ENCODE measurements around the gene PDE1A.

PDE1A gene

GRCh38 chr2:182361477-182361876, 65.4 kb downstream of the PDE1A start:
- Histone ChIP-seq H3K4me1 (ENCODE audit: control insufficient read depth in 2 of 2, insufficient read depth in 2 of 2, low read length in 2 of 2) (peaks cover 0 to 2% of the 10 kb centered on the region in 2 donors), H3K4me3 (ENCODE audit: low read length in 2 of 2) (no peak overlapping the region), H3K36me3 (ENCODE audit: control insufficient read depth in 2 of 2, insufficient read depth in 2 of 2, low read length in 2 of 2) (no peaks in the 10 kb centered on the region), H3K9me3 (ENCODE audit: control insufficient read depth in 2 of 2, low read length in 2 of 2) (no peaks in the 10 kb centered on the region), H3K27ac (ENCODE audit: low read depth in 2 of 2, low read length in 2 of 2) (no peak overlapping the region), H3K27me3 (ENCODE audit: control insufficient read depth in 2 of 2, insufficient read depth in 2 of 2, low read length in 2 of 2) (no peaks in the 10 kb centered on the region), H3K9ac (ENCODE audit: low read depth in 1 of 2, low read length in 2 of 2) (no peak overlapping the region)

- no peak overlapping the region for H3K4me3 ChIP-seq (ENCODE audit: low read length in 2 of 2)
- no peaks in the 10 kb centered on the region for H3K36me3 ChIP-seq (ENCODE audit: control insufficient read depth in 2 of 2, insufficient read depth in 2 of 2, low read length in 2 of 2)
- H3K9me3 ChIP-seq (ENCODE audit: control insufficient read depth in 2 of 2, low read length in 2 of 2): no peaks in the 10 kb centered on the region
- no peak overlapping the region for H3K9ac ChIP-seq (ENCODE audit: low read depth in 1 of 2, low read length in 2 of 2)
- no peaks in the 10 kb centered on the region for H3K27me3 ChIP-seq (ENCODE audit: control insufficient read depth in 2 of 2, insufficient read depth in 2 of 2, low read length in 2 of 2)
- peaks cover 0 to 2% of the 10 kb centered on the region in 2 donors for H3K4me1 ChIP-seq (ENCODE audit: control insufficient read depth in 2 of 2, insufficient read depth in 2 of 2, low read length in 2 of 2)
- no peak overlapping the region for H3K27ac ChIP-seq (ENCODE audit: low read depth in 2 of 2, low read length in 2 of 2)
These were observed 66.1 kb downstream of the PDE1A start for GRCh38 chr2:182360663-182361260.

- Histone ChIP-seq H3K27ac (ENCODE audit: low read depth in 2 of 2, low read length in 2 of 2) (no peak overlapping the region), H3K9me3 (ENCODE audit: control insufficient read depth in 2 of 2, low read length in 2 of 2) (no peaks in the 10 kb centered on the region), H3K36me3 (ENCODE audit: control insufficient read depth in 2 of 2, insufficient read depth in 2 of 2, low read length in 2 of 2) (no peaks in the 10 kb centered on the region), H3K9ac (ENCODE audit: low read depth in 1 of 2, low read length in 2 of 2) (no peak overlapping the region), H3K4me3 (ENCODE audit: low read length in 2 of 2) (no peak overlapping the region), H3K4me1 (ENCODE audit: control insufficient read depth in 2 of 2, insufficient read depth in 2 of 2, low read length in 2 of 2) (peaks cover 0 to 2% of the 10 kb centered on the region in 2 donors), H3K27me3 (ENCODE audit: control insufficient read depth in 2 of 2, insufficient read depth in 2 of 2, low read length in 2 of 2) (no peaks in the 10 kb centered on the region)
These were observed 66.7 kb downstream of the PDE1A start for GRCh38 chr2:182359990-182360662.

GRCh38 chr2:182359027-182359989, 67.5 kb downstream of the PDE1A start:
- H3K9me3 ChIP-seq (ENCODE audit: control insufficient read depth in 2 of 2, low read length in 2 of 2): no peaks in the 10 kb centered on the region
- H3K27ac ChIP-seq (ENCODE audit: low read depth in 2 of 2, low read length in 2 of 2): peak overlapping the region; percentile 19 to 28
- no peak overlapping the region for H3K9ac ChIP-seq (ENCODE audit: low read depth in 1 of 2, low read length in 2 of 2)
- no peaks in the 10 kb centered on the region for H3K36me3 ChIP-seq (ENCODE audit: control insufficient read depth in 2 of 2, insufficient read depth in 2 of 2, low read length in 2 of 2)
- H3K27me3 ChIP-seq (ENCODE audit: control insufficient read depth in 2 of 2, insufficient read depth in 2 of 2, low read length in 2 of 2): no peaks in the 10 kb centered on the region
- H3K4me3 ChIP-seq (ENCODE audit: low read length in 2 of 2): no peak overlapping the region
- peaks cover 0 to 2% of the 10 kb centered on the region in 2 donors for H3K4me1 ChIP-seq (ENCODE audit: control insufficient read depth in 2 of 2, insufficient read depth in 2 of 2, low read length in 2 of 2)

- peaks cover 0 to 2% of the 10 kb centered on the region in 2 donors for H3K4me1 ChIP-seq (ENCODE audit: control insufficient read depth in 2 of 2, insufficient read depth in 2 of 2, low read length in 2 of 2)
- no peaks in the 10 kb centered on the region for H3K9me3 ChIP-seq (ENCODE audit: control insufficient read depth in 2 of 2, low read length in 2 of 2)
- no peak overlapping the region for H3K27ac ChIP-seq (ENCODE audit: low read depth in 2 of 2, low read length in 2 of 2)
- H3K27me3 ChIP-seq (ENCODE audit: control insufficient read depth in 2 of 2, insufficient read depth in 2 of 2, low read length in 2 of 2): no peaks in the 10 kb centered on the region
- H3K36me3 ChIP-seq (ENCODE audit: control insufficient read depth in 2 of 2, insufficient read depth in 2 of 2, low read length in 2 of 2): no peaks in the 10 kb centered on the region
- H3K4me3 ChIP-seq (ENCODE audit: low read length in 2 of 2): no peak overlapping the region
- no peak overlapping the region for H3K9ac ChIP-seq (ENCODE audit: low read depth in 1 of 2, low read length in 2 of 2)
These were observed 68.2 kb downstream of the PDE1A start for GRCh38 chr2:182358601-182359000.

- H3K36me3 ChIP-seq (ENCODE audit: control insufficient read depth in 2 of 2, insufficient read depth in 2 of 2, low read length in 2 of 2): no peaks in the 10 kb centered on the region
- H3K27me3 ChIP-seq (ENCODE audit: control insufficient read depth in 2 of 2, insufficient read depth in 2 of 2, low read length in 2 of 2): no peaks in the 10 kb centered on the region
- H3K4me1 ChIP-seq (ENCODE audit: control insufficient read depth in 2 of 2, insufficient read depth in 2 of 2, low read length in 2 of 2): peaks cover 0 to 2% of the 10 kb centered on the region in 2 donors
- no peak overlapping the region for H3K4me3 ChIP-seq (ENCODE audit: low read length in 2 of 2)
- no peak overlapping the region for H3K27ac ChIP-seq (ENCODE audit: low read depth in 2 of 2, low read length in 2 of 2)
- H3K9ac ChIP-seq (ENCODE audit: low read depth in 1 of 2, low read length in 2 of 2): no peak overlapping the region
- no peaks in the 10 kb centered on the region for H3K9me3 ChIP-seq (ENCODE audit: control insufficient read depth in 2 of 2, low read length in 2 of 2)
These were observed 71.0 kb downstream of the PDE1A start for GRCh38 chr2:182355815-182356214.

GRCh38 chr2:182351427-182351826, 75.4 kb downstream of the PDE1A start:
- no peaks in the 10 kb centered on the region for H3K9me3 ChIP-seq (ENCODE audit: control insufficient read depth in 2 of 2, low read length in 2 of 2)

GRCh38 chr2:182349268-182349667, 77.6 kb downstream of the PDE1A start:
- no peak overlapping the region for H3K4me3 ChIP-seq (ENCODE audit: low read length in 2 of 2)
- H3K27me3 ChIP-seq (ENCODE audit: control insufficient read depth in 2 of 2, insufficient read depth in 2 of 2, low read length in 2 of 2): no peaks in the 10 kb centered on the region
- no peaks in the 10 kb centered on the region for H3K36me3 ChIP-seq (ENCODE audit: control insufficient read depth in 2 of 2, insufficient read depth in 2 of 2, low read length in 2 of 2)
- no peaks in the 10 kb centered on the region for H3K9me3 ChIP-seq (ENCODE audit: control insufficient read depth in 2 of 2, low read length in 2 of 2)
- no peak overlapping the region for H3K27ac ChIP-seq (ENCODE audit: low read depth in 2 of 2, low read length in 2 of 2)
- no peaks in the 10 kb centered on the region for H3K4me1 ChIP-seq (ENCODE audit: control insufficient read depth in 2 of 2, insufficient read depth in 2 of 2, low read length in 2 of 2)
- H3K9ac ChIP-seq (ENCODE audit: low read depth in 1 of 2, low read length in 2 of 2): no peak overlapping the region

More at GRCh38 chr2:182351427-182351826, 75.4 kb downstream of the PDE1A start:
- no peak overlapping the region for H3K9ac ChIP-seq (ENCODE audit: low read depth in 1 of 2, low read length in 2 of 2)
- H3K27ac ChIP-seq (ENCODE audit: low read depth in 2 of 2, low read length in 2 of 2): no peak overlapping the region
- no peak overlapping the region for H3K4me3 ChIP-seq (ENCODE audit: low read length in 2 of 2)
- H3K4me1 ChIP-seq (ENCODE audit: control insufficient read depth in 2 of 2, insufficient read depth in 2 of 2, low read length in 2 of 2): no peaks in the 10 kb centered on the region
- H3K27me3 ChIP-seq (ENCODE audit: control insufficient read depth in 2 of 2, insufficient read depth in 2 of 2, low read length in 2 of 2): no peaks in the 10 kb centered on the region
- H3K36me3 ChIP-seq (ENCODE audit: control insufficient read depth in 2 of 2, insufficient read depth in 2 of 2, low read length in 2 of 2): no peaks in the 10 kb centered on the region

GRCh38 chr2:182345384-182345783, 81.5 kb downstream of the PDE1A start:
- H3K9ac ChIP-seq (ENCODE audit: low read depth in 1 of 2, low read length in 2 of 2): no peak overlapping the region
- no peaks in the 10 kb centered on the region for H3K27me3 ChIP-seq (ENCODE audit: control insufficient read depth in 2 of 2, insufficient read depth in 2 of 2, low read length in 2 of 2)
- no peaks in the 10 kb centered on the region for H3K36me3 ChIP-seq (ENCODE audit: control insufficient read depth in 2 of 2, insufficient read depth in 2 of 2, low read length in 2 of 2)
- H3K4me1 ChIP-seq (ENCODE audit: control insufficient read depth in 2 of 2, insufficient read depth in 2 of 2, low read length in 2 of 2): no peaks in the 10 kb centered on the region
- no peaks in the 10 kb centered on the region for H3K9me3 ChIP-seq (ENCODE audit: control insufficient read depth in 2 of 2, low read length in 2 of 2)
- no peak overlapping the region for H3K27ac ChIP-seq (ENCODE audit: low read depth in 2 of 2, low read length in 2 of 2)
- H3K4me3 ChIP-seq (ENCODE audit: low read length in 2 of 2): no peak overlapping the region
